NT2/D1 (cell line): Measurements from ENCODE around the gene FER.

Experiments used
- YY1 ChIP-seq: IDR thresholded peaks from 2 replicates; pipeline ENCODE4 v1.6.1; 2011; ENCODE audit not compliant: insufficient read length, insufficient read depth
- ZNF274 ChIP-seq: IDR thresholded peaks from 2 replicates; pipeline ENCODE4 v1.6.1; 2011; ENCODE audit warnings: mild to moderate bottlenecking, low read depth, low read length

GRCh38 chr5:109113608-109114007 lies 365.9 kb downstream of the FER start:
- TF ChIP-seq YY1, result no peak
- no peak for TF ChIP-seq ZNF274
